K562 (cell line): Measurements from ENCODE around the gene RFX3. TPM values are rescaled to one million over a fixed set of nuclear protein-coding genes. Genes with fewer than 3 reads are reported as not detected.

ENCODE experiments used
- ATAC-seq: fragments of 200-7000 bp; cut with Tn5 transposase; 3 replicates; pipeline ENCODE4 v1.9.1; 2020; ENCODE audit warnings: moderate library complexity
- BruUV-seq: library from RNA; stranded (reverse); fragments of 400-500 nt; replicated peaks from 2 replicates; lab custom pipeline; 2021; lab: Mats Ljungman, UMichigan
- CTCF ChIA-PET: fragments of 300-600 bp; formaldehyde crosslinking; extraction: SDS; loops from one replicate; lab custom pipeline; 2021; ENCODE audit warnings: low intra/inter-chr PET ratio; lab: Yijun Ruan, JAX
- POLR2A ChIA-PET: fragments of 300-600, 350-650 bp; sonication (Branson Sonifier 250); formaldehyde crosslinking; extraction: SDS; loops from one replicate; lab custom pipeline; 2021; ENCODE audit warnings: antibody characterized with exemption, inconsistent platforms; lab: Yijun Ruan, JAX
- DNase-seq, 4 experiments: peaks; one replicate each; pipeline versions ENCODE4 v3.0.0 to v3.0.0-alpha.2; 2011 to 2018; ENCODE audit warnings: low spot score in 3 of 4, mixed read lengths in 3 of 4; ENCODE audit errors: extremely low read depth in 1 of 4
- FAIRE-seq: peaks from 2 replicates; lab custom pipeline; 2011; peaks lifted over from hg19 to GRCh38; lab: Jason Lieb, UNC
- H2AFZ ChIP-seq: 2 replicates; pipeline ENCODE4 v1.6.0; 2011; ENCODE audit warnings: low read depth, low read length, control low read depth, inconsistent platforms
- H3K27ac ChIP-seq: fragments of 200-600 bp; 3 replicates; pipeline ENCODE4 v1.8.0; 2011; ENCODE audit warnings: low read depth, mild to moderate bottlenecking, control low read depth, inconsistent platforms, low read length, moderate library complexity, mixed read lengths; ENCODE audit errors: extremely low read depth
- H3K27me3 ChIP-seq, 2 experiments: fragments of 300-600 bp in 1 of 2; 2 replicates in 1 of 2; 3 replicates in 1 of 2; pipeline versions ENCODE4 v1.6.0 to v1.8.0; 2011; ENCODE audit warnings: inconsistent platforms in 2 of 2, low read length in 2 of 2, mild to moderate bottlenecking in 1 of 2, mixed read lengths in 1 of 2, moderate library complexity in 1 of 2; ENCODE audit not compliant: control insufficient read depth in 2 of 2, insufficient read depth in 2 of 2
- H3K36me3 ChIP-seq: fragments of 300-600 bp; 3 replicates; pipeline ENCODE4 v1.8.0; 2011; ENCODE audit warnings: mild to moderate bottlenecking, low read length, inconsistent platforms; ENCODE audit not compliant: control insufficient read depth, insufficient read depth
- H3K4me1 ChIP-seq, 2 experiments: fragments of 200-600 bp in 1 of 2; replicated peaks in 1 of 2; 2 replicates in 1 of 2; 3 replicates in 1 of 2; pipeline versions ENCODE4 v1.5.1 to v1.8.0; 2011; ENCODE audit warnings: inconsistent platforms in 2 of 2, low read length in 2 of 2, mild to moderate bottlenecking in 1 of 2, mixed read lengths in 1 of 2, moderate library complexity in 1 of 2; ENCODE audit not compliant: control insufficient read depth in 2 of 2, insufficient read depth in 2 of 2
- H3K4me2 ChIP-seq: 2 replicates; pipeline ENCODE4 v1.6.1; 2011; ENCODE audit warnings: low read length, control low read depth, inconsistent platforms, mixed read lengths; ENCODE audit not compliant: insufficient read depth
- H3K4me3 ChIP-seq: fragments of 200-600 bp; sonication (generic), shearing (Covaris generic); 2 replicates; pipeline ENCODE4 v1.5.1; 2016; ENCODE audit warnings: control low read depth, inconsistent platforms
- H3K79me2 ChIP-seq: fragments of 200-600 bp; 3 replicates; pipeline ENCODE4 v1.8.0; 2011; ENCODE audit warnings: low read length, inconsistent platforms; ENCODE audit not compliant: control insufficient read depth, insufficient read depth
- H3K9ac ChIP-seq, 2 experiments: 2 replicates each; pipeline versions ENCODE4 v1.6.0 to v1.6.1; 2011; ENCODE audit warnings: low read depth in 2 of 2, low read length in 2 of 2, control low read depth in 1 of 2, inconsistent platforms in 1 of 2, mild to moderate bottlenecking in 1 of 2, mixed read lengths in 1 of 2; ENCODE audit not compliant: insufficient read depth in 1 of 2
- H3K9me1 ChIP-seq: one replicate; pipeline ENCODE4 v1.6.0; 2011; ENCODE audit warnings: inconsistent platforms, mild to moderate bottlenecking, low read length, moderate library complexity; ENCODE audit not compliant: control insufficient read depth, insufficient read depth
- H3K9me3 ChIP-seq: replicated peaks from 2 replicates; pipeline ENCODE4 v1.5.1; 2011; ENCODE audit warnings: low read depth, low read length, inconsistent platforms; ENCODE audit not compliant: control insufficient read depth, insufficient read depth
- H4K20me1 ChIP-seq: replicated peaks from 2 replicates; pipeline ENCODE4 v1.6.1; 2011; ENCODE audit warnings: low read length, inconsistent platforms, mixed read lengths; ENCODE audit not compliant: control insufficient read depth, insufficient read depth
- ATF3 ChIP-seq, 2 experiments: fragments of 450-650 bp in 1 of 2; sonication (generic) in 1 of 2; formaldehyde crosslinking in 1 of 2; IDR thresholded peaks in 1 of 2; conservative IDR thresholded peaks in 1 of 2; 2 replicates each; pipeline versions ENCODE4 v1.6.1 to v1.8.1; 2016 to 2023; ENCODE audit warnings: mild to moderate bottlenecking in 2 of 2, moderate library complexity in 2 of 2, inconsistent platforms in 1 of 2, missing genetic modification reagents in 1 of 2
- FOSL1 ChIP-seq: fragments of 200-800 bp; sonication (Bioruptor generic); conservative IDR thresholded peaks from 2 replicates; pipeline ENCODE4 v1.6.1; 2016; ENCODE audit warnings: missing genetic modification characterization, missing compliant biosample characterization
- MITF ChIP-seq: IDR thresholded peaks from 2 replicates; pipeline ENCODE4 v1.6.1; 2014; ENCODE audit warnings: antibody characterized with exemption
- MNT ChIP-seq, 2 experiments: fragments of 450-650 bp; conservative IDR thresholded peaks; 2 replicates each; pipeline ENCODE4 v1.6.1; 2017; ENCODE audit warnings: mild to moderate bottlenecking in 2 of 2, moderate library complexity in 2 of 2
- NCOR1 ChIP-seq: fragments of 450-650 bp; IDR thresholded peaks from 2 replicates; pipeline ENCODE4 v1.6.1; 2016; ENCODE audit warnings: mild to moderate bottlenecking, moderate library complexity
- NR2C2 ChIP-seq, 2 experiments: fragments of 200-800 bp in 1 of 2; sonication (Bioruptor generic) in 1 of 2; sonication (generic) in 1 of 2; formaldehyde crosslinking in 1 of 2; IDR thresholded peaks; 2 replicates each; pipeline versions ENCODE4 v1.6.1 to v1.8.0; 2016 to 2022; ENCODE audit warnings: mild to moderate bottlenecking in 1 of 2, missing compliant biosample characterization in 1 of 2, missing genetic modification characterization in 1 of 2, missing genetic modification reagents in 1 of 2
- RFX1 ChIP-seq: fragments of 450-650 bp; IDR thresholded peaks from 2 replicates; pipeline ENCODE4 v1.6.1; 2016; ENCODE audit warnings: mild to moderate bottlenecking, moderate library complexity
- TAF15 ChIP-seq: fragments of 200-400 bp; formaldehyde crosslinking; IDR thresholded peaks from 2 replicates; pipeline ENCODE4 v1.6.1; 2017; ENCODE audit warnings: mild to moderate bottlenecking, low read depth, low read length, moderate library complexity
- YBX1 ChIP-seq: fragments of 450-650 bp; IDR thresholded peaks from 2 replicates; pipeline ENCODE4 v1.7.1; 2016; ENCODE audit warnings: mild to moderate bottlenecking
- ZNF592 ChIP-seq: fragments of 450-650 bp; IDR thresholded peaks from 2 replicates; pipeline ENCODE4 v1.6.1; 2017; ENCODE audit warnings: antibody characterized with exemption, mild to moderate bottlenecking
- WGBS: fragments of 100-300 bp; shearing (Covaris generic); methylation state at CpG from one replicate; pipeline ENCODE4 v1.1.6; 2016; ENCODE audit warnings: low coverage, mixed read lengths; ENCODE audit not compliant: insufficient coverage; ENCODE audit errors: missing lambda C conversion rate; 5-methylcytosine and 5-hydroxymethylcytosine counted together
- in situ Hi-C: fragments of 300-500 bp; cut with MboI; formaldehyde crosslinking; loops from 4 replicates; pipeline ENCODE4 v1.15.0; 2018; ENCODE audit warnings: inconsistent platforms, mixed read lengths
- intact Hi-C: fragments of 100-400 bp; cut with micrococcal nuclease; formaldehyde crosslinking; loops from 2 replicates; pipeline ENCODE4 v1.14.2; 2022
- polyA plus RNA-seq, 8 experiments: library from polyadenylated mRNA; depleted of rRNA in 4 of 8; stranded (reverse) in 5 of 8; unstranded in 3 of 8; fragments of >200 nt; fragmentation: Nextera tagmentation in 2 of 8; fragmentation: Illumina TruSeq in 1 of 8; extraction: Ambion mirVana in 2 of 8; extraction: Trizol in 1 of 8; gene quantifications; 2 replicates each; pipeline versions ENCODE4 v1.2.1 to v1.2.3, GENCODE V29; 2011 to 2014; ENCODE audit warnings: inconsistent platforms in 1 of 8, missing spikeins in 1 of 8
- total RNA-seq, 7 experiments: library from RNA; depleted of rRNA in 6 of 7; stranded (reverse); fragments of >200 nt in 6 of 7; fragmentation: Illumina TruSeq in 2 of 7; extraction: Trizol in 2 of 7; gene quantifications; 2 replicates each; pipeline versions ENCODE4 v1.2.1 to v1.2.3, GENCODE V29; 2011 to 2021; ENCODE audit warnings: low replicate concordance in 1 of 7

Gene RFX3
- total and polyA plus RNA-seq, 9 of the 15 experiments (the other 6 are each of a cell fraction or from before 2014, with no cell fraction given), result 0.86 to 4.9 (median 2.0) TPM

GRCh38 chr9:3513265-3513818, 12.5 kb downstream of the RFX3 start (continued):
- TF ChIP-seq ATF3 (IDR thresholded peaks at IDR 0.05) (peak; percentile 61; the same call in 1 of the 2 replicates), ATF3 (CRISPR knock-in tag; conservative IDR thresholded peaks at IDR 0.05) (no peak), RFX1 (no peak), YBX1 (no peak), MITF (no peak)

- Histone ChIP-seq H3K36me3 (no peaks in the 10 kb centered on the region; the same call in 2 of the 3 replicates), H3K4me1 (peaks cover 7 to 11% of the 10 kb centered on the region in 2 experiments; a peak in 4 of 5 replicates), H2AFZ (peak overlapping the region; percentile 79), H3K4me3 (no peak overlapping the region), H3K9ac (peak overlapping the region in 1 of 2 experiments; percentile 48; a peak in 2 of 4 replicates), H3K27ac (peak overlapping the region; percentile 90), H3K27me3 (no peaks in the 10 kb centered on the region), H3K79me2 (peaks cover 45% of the 10 kb centered on the region), H3K4me2 (peak overlapping the region; percentile 41), H3K9me1 (no peaks in the 10 kb centered on the region), H4K20me1 (no peaks in the 10 kb centered on the region), H3K9me3 (no peaks in the 10 kb centered on the region)
- WGBS, result 0% methylated on average over 1 of the region's 1 CpG
- in situ Hi-C loops (no loop called here), intact Hi-C loops (no loop called here)
- FAIRE-seq (peak; percentile 65), ATAC-seq (peak; percentile 7), DNase-seq (peak in 1 of 4 experiments; percentile 30)
- ChIA-PET POLR2A (no interaction called here), CTCF (no interaction called here)
- BruUV-seq, result no TSS peak
- TF ChIP-seq NCOR1 (peak; percentile 10; the same call in 1 of the 2 replicates), ZNF592 (peak; percentile 26; the same call in 1 of the 2 replicates), MNT (conservative IDR thresholded peaks at IDR 0.05) (no peak), FOSL1 (tag) (peak; percentile 59), NR2C2 (CRISPR knock-in tag; IDR thresholded peaks at IDR 0.05) (no peak), NR2C2 (tag; IDR thresholded peaks at IDR 0.05) (0 out of 2 replicates have a peak, but pooled peaks have one; percentile 7), TAF15 (no peak)
These were observed 14.2 kb downstream of the RFX3 start for GRCh38 chr9:3511551-3511950.
